Progenitor cell of endocrine pancreas (in vitro differentiated cells): ENCODE results near the gene ZNF493. TPM values are rescaled to one million over a fixed set of nuclear protein-coding genes. Genes with fewer than 3 reads are reported as not detected.
A peak's percentile ranks its signal among the peaks of the same experiment; 100 is the strongest.

Experiments
- DNase-seq: peaks from one replicate; pipeline ENCODE4 v3.0.0; 2021; ENCODE audit warnings: low spot score; ENCODE audit not compliant: unreplicated experiment
- H3K27ac Mint-ChIP-seq: 2 replicates; pipeline ENCODE4 v1.8.0; 2021; ENCODE audit warnings: mild to moderate bottlenecking, moderate library complexity, mixed read lengths
- H3K27me3 Mint-ChIP-seq: 2 replicates; pipeline ENCODE4 v1.8.0; 2021; ENCODE audit warnings: mixed read lengths
- H3K36me3 Mint-ChIP-seq: 2 replicates; pipeline ENCODE4 v1.8.0; 2022; ENCODE audit warnings: mixed read lengths; ENCODE audit not compliant: insufficient read depth
- H3K4me1 Mint-ChIP-seq: 2 replicates; pipeline ENCODE4 v1.8.0; 2021; ENCODE audit warnings: low read depth, mixed read lengths
- H3K4me3 Mint-ChIP-seq: 2 replicates; pipeline ENCODE4 v1.8.0; 2021; ENCODE audit warnings: low read depth, mild to moderate bottlenecking, moderate library complexity, mixed read lengths
- H3K9me3 Mint-ChIP-seq: 2 replicates; pipeline ENCODE4 v1.8.0; 2021; ENCODE audit warnings: low read depth, mixed read lengths
- total RNA-seq: library from RNA; stranded (reverse); gene quantifications from 2 replicates; pipeline ENCODE4 v1.2.1, GENCODE V29; 2021
- TF ChIP-seq, protein P1 (sequence below): fragments of 200-600 bp; sonication (generic); IDR thresholded peaks from one replicate; pipeline ENCODE4 v1.5.0; 2021; ENCODE audit warnings: antibody characterized with exemption, mild to moderate bottlenecking; ENCODE audit not compliant: unreplicated experiment

ZNF493 gene
- total RNA-seq, 1 donor from 2014 or later = 50.8 TPM

- no peak for DNase-seq
Measured at GRCh38 chr19:21423057-21424041, 26.4 kb downstream of the ZNF493 start.

DNA sequence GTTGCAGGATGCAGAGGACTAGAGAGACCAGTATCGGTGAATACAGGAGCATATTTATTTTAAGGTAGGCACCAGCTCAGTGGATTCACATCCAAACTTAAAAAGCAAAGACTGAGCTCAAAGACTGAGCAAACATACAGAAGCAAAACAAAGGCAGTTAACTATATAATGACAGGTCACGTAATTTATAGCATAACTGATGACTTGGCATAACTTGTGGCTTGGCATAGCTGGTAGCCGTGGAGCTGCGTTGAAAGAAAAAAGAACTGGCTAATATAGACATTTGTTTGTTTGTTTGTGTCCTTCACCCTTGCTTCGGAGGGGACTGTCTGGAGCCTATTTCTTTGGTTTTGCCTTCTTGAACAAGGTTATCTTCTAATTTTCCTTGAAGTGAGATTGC, 33.7 kb downstream of the ZNF493 start:
- H3K4me3 Mint-ChIP-seq = no peak overlapping the region
- H3K9me3 Mint-ChIP-seq = peaks cover 19% of the 10 kb centered on the region
- no peaks in the 10 kb centered on the region for H3K27me3 Mint-ChIP-seq
- TF ChIP-seq, protein P1, sequence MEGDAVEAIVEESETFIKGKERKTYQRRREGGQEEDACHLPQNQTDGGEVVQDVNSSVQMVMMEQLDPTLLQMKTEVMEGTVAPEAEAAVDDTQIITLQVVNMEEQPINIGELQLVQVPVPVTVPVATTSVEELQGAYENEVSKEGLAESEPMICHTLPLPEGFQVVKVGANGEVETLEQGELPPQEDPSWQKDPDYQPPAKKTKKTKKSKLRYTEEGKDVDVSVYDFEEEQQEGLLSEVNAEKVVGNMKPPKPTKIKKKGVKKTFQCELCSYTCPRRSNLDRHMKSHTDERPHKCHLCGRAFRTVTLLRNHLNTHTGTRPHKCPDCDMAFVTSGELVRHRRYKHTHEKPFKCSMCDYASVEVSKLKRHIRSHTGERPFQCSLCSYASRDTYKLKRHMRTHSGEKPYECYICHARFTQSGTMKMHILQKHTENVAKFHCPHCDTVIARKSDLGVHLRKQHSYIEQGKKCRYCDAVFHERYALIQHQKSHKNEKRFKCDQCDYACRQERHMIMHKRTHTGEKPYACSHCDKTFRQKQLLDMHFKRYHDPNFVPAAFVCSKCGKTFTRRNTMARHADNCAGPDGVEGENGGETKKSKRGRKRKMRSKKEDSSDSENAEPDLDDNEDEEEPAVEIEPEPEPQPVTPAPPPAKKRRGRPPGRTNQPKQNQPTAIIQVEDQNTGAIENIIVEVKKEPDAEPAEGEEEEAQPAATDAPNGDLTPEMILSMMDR = no peak
- peaks cover 2% of the 10 kb centered on the region for H3K4me1 Mint-ChIP-seq
- no peak for DNase-seq
- peaks cover 7% of the 10 kb centered on the region for H3K36me3 Mint-ChIP-seq
- H3K27ac Mint-ChIP-seq = no peak overlapping the region

More at GRCh38 chr19:21423057-21424041, 26.4 kb downstream of the ZNF493 start:
- Mint-ChIP-seq H3K4me3 (no peak overlapping the region), H3K27me3 (no peaks in the 10 kb centered on the region), H3K9me3 (peaks cover 61% of the 10 kb centered on the region), H3K27ac (peak overlapping the region; percentile 37), H3K4me1 (no peaks in the 10 kb centered on the region), H3K36me3 (peaks cover 67% of the 10 kb centered on the region)
- TF ChIP-seq, protein P1 = no peak

- peaks cover 3% of the 10 kb centered on the region for H3K36me3 Mint-ChIP-seq
- H3K9me3 Mint-ChIP-seq = peaks cover 16% of the 10 kb centered on the region
- H3K27me3 Mint-ChIP-seq = no peaks in the 10 kb centered on the region
- no peak for DNase-seq
- H3K27ac Mint-ChIP-seq = no peak overlapping the region
- H3K4me1 Mint-ChIP-seq = peaks cover 2% of the 10 kb centered on the region
- TF ChIP-seq, protein P1 = no peak
- no peak overlapping the region for H3K4me3 Mint-ChIP-seq
Measured at GRCh38 chr19:21432590-21432989, 35.7 kb downstream of the ZNF493 start.

DNA sequence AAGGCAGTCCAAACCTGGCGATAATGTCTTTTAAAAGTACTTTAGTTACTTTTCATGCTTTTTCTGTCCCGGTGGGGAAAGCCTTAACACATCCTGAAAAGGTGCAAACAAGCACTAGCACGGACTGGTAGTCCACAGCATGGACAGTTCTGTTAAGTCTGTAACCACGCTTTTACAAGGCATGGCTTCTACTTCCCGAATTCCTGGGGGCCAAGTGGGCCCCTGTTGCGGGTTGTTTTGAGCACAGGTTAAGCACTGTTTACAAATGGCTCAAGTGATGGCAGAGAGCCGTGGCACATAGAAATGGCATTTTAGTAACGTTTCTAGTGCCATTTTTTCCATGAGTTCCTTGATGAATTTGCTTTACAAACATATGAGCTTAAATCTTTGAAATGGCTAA, 37.6 kb downstream of the ZNF493 start:
- Mint-ChIP-seq H3K4me1 (peaks cover 9% of the 10 kb centered on the region), H3K36me3 (peaks cover 1% of the 10 kb centered on the region), H3K27ac (no peak overlapping the region), H3K9me3 (peaks cover 17% of the 10 kb centered on the region), H3K27me3 (no peaks in the 10 kb centered on the region), H3K4me3 (no peak overlapping the region)
- TF ChIP-seq, protein P1 = no peak
- no peak for DNase-seq

DNA sequence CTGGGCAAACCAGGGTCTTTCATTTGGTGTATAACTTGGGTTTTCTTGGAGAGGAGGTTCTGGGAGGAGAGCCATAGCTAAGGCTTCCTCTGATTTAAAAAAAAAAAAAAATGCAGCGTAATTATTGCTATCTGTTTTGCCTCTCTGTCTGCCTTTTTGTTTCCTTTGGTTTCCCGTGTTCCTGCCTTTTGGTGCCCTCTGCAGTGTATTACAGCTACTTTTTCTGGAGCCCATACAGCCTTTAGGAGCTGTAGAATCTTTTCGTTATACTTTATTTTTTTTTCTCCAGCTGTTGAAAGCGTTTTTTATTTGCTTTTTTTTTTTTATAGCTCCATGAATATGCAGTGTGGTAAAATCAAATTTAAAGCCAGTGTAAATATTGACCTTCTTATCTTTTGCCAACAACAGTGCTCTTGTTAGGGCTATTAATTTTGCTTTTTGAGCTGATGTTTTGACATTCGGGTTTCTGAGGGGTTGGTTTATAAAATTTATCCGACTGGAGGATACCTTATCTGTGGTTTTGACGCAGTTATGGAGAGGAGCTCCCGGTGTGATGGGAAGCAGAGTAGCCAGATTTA, 38.1 kb downstream of the ZNF493 start:
- no peak overlapping the region for H3K4me3 Mint-ChIP-seq
- H3K27ac Mint-ChIP-seq = peak overlapping the region; percentile 65
- peaks cover 14% of the 10 kb centered on the region for H3K4me1 Mint-ChIP-seq
- H3K36me3 Mint-ChIP-seq = peaks cover 1% of the 10 kb centered on the region
- DNase-seq = no peak
- no peaks in the 10 kb centered on the region for H3K27me3 Mint-ChIP-seq
- TF ChIP-seq, protein P1 = no peak
- peaks cover 17% of the 10 kb centered on the region for H3K9me3 Mint-ChIP-seq
